Activated B cell treated with CpG ODN at 0.5 μM for 24 hours (primary cell): Measurements from ENCODE around the gene ADAM8. TPM values are rescaled to one million over a fixed set of nuclear protein-coding genes. Genes with fewer than 3 reads are reported as not detected.

Experiments used
- ATAC-seq: fragments of 200-7000 bp; cut with Tn5 transposase; one replicate; pipeline ENCODE4 v1.10.0; 2021; ENCODE audit warnings: low read depth, mild to moderate bottlenecking, moderate library complexity
- CTCF ChIA-PET: fragments of 350-600 bp; sonication (Branson Sonifier 250); formaldehyde crosslinking; loops from one replicate; lab custom pipeline; 2021; ENCODE audit warnings: antibody characterized with exemption; lab: Charles Lee
- POLR2A ChIA-PET: fragments of 350-600 bp; sonication (Branson Sonifier 250); formaldehyde crosslinking; loops from one replicate; lab custom pipeline; 2021; ENCODE audit warnings: antibody characterized with exemption; lab: Charles Lee
- DNase-seq: peaks from one replicate; pipeline ENCODE4 v3.0.0; 2022
- H3K27ac Mint-ChIP-seq: one replicate; pipeline ENCODE4 v1.8.0; 2020; ENCODE audit warnings: mixed read lengths
- H3K27me3 Mint-ChIP-seq: one replicate; pipeline ENCODE4 v1.8.0; 2021; ENCODE audit warnings: mixed read lengths
- H3K36me3 Mint-ChIP-seq: one replicate; pipeline ENCODE4 v1.8.0; 2021; ENCODE audit warnings: low read depth, mixed read lengths
- H3K4me1 Mint-ChIP-seq: one replicate; pipeline ENCODE4 v1.8.0; 2021; ENCODE audit warnings: mixed read lengths
- H3K4me3 Mint-ChIP-seq: one replicate; pipeline ENCODE4 v1.8.0; 2020; ENCODE audit warnings: mild to moderate bottlenecking, mixed read lengths
- H3K9me3 Mint-ChIP-seq: one replicate; pipeline ENCODE4 v1.8.0; 2020; ENCODE audit warnings: mixed read lengths
- CTCF ChIP-seq: fragments of 200-600 bp; IDR thresholded peaks from one replicate; pipeline ENCODE4 v1.8.0; 2022; ENCODE audit warnings: antibody characterized with exemption, mild to moderate bottlenecking
- intact Hi-C: fragments of 100-400 bp; cut with micrococcal nuclease; formaldehyde crosslinking; loops from one replicate; pipeline ENCODE4 v1.15.1; 2024
- total RNA-seq: library from RNA; stranded (reverse); gene quantifications from 2 replicates; pipeline ENCODE4 v1.2.3, GENCODE V29; 2022

ADAM8 gene
- total RNA-seq: 137 and 152 TPM in 2 replicates

- intact Hi-C loops: loop anchor here (5.0 kb wide), 1 partner anchor 704 kb away; no protein-coding TSS in a partner anchor
- no peaks in the 10 kb centered on the region for H3K9me3 Mint-ChIP-seq
- peak; percentile 68 for DNase-seq
- peak within 1 kb of the TSS; percentile 93 for H3K27ac Mint-ChIP-seq
- no peak for TF ChIP-seq CTCF
- peak within 1 kb of the TSS; percentile 88 for H3K4me3 Mint-ChIP-seq
- no peaks in the 10 kb centered on the region for H3K27me3 Mint-ChIP-seq
- POLR2A ChIA-PET: interaction anchor here (2.0 to 4.8 kb wide), 5 partner anchors 8 to 133 kb away, joined by 5 to 85 read pairs (median 13); no protein-coding TSS in a partner anchor
- H3K36me3 Mint-ChIP-seq: peaks cover 24% of the 10 kb centered on the region
- peak; percentile 53 for ATAC-seq
- CTCF ChIA-PET: interaction anchor here (0.8 to 5.0 kb wide), 4 partner anchors 14 to 31 kb away, joined by 3 to 26 read pairs (median 4); no protein-coding TSS in a partner anchor
- H3K4me1 Mint-ChIP-seq: peaks cover 40% of the 10 kb centered on the region
These were observed at the start of gene ADAM8 for GRCh38 chr10:133276435-133277201. TSS of gene ADAM8 (minus strand) at chr10:133276868. CDS start at chr10:133276817, 51 bp downstream.

GRCh38 chr10:133326223-133326551 lies 49.5 kb upstream of the ADAM8 start:
- DNase-seq: no peak
- TF ChIP-seq CTCF: no peak
- POLR2A ChIA-PET: interaction anchor here (0.6 kb wide), 1 partner anchor 31 kb away, joined by 4 read pairs; the partner anchor contains the start of gene FUOM
- CTCF ChIA-PET: no interaction called here
- ATAC-seq: no peak
- peaks cover under 1% of the 10 kb centered on the region for H3K9me3 Mint-ChIP-seq
- peaks cover 41% of the 10 kb centered on the region for H3K27me3 Mint-ChIP-seq
- H3K36me3 Mint-ChIP-seq: no peaks in the 10 kb centered on the region
- H3K27ac Mint-ChIP-seq: no peak overlapping the region
- H3K4me1 Mint-ChIP-seq: peaks cover 18% of the 10 kb centered on the region
- H3K4me3 Mint-ChIP-seq: peak overlapping the region; percentile 61
- intact Hi-C loops: loop anchor here (5.0 to 10.0 kb wide), 2 partner anchors 51 to 671 kb away; partner anchors contain the start of gene PAOX

GRCh38 chr10:133325440-133326222 lies 49.0 kb upstream of the ADAM8 start:
- intact Hi-C loops: loop anchor here (5.0 to 10.0 kb wide), 2 partner anchors 52 to 671 kb away; partner anchors contain the start of gene PAOX
- DNase-seq (no peak), ATAC-seq (no peak)
- Mint-ChIP-seq H3K27ac (no peak overlapping the region), H3K36me3 (no peaks in the 10 kb centered on the region), H3K9me3 (peaks cover 5% of the 10 kb centered on the region), H3K27me3 (peaks cover 41% of the 10 kb centered on the region), H3K4me1 (peaks cover 18% of the 10 kb centered on the region), H3K4me3 (peak overlapping the region; percentile 76)
- no peak for TF ChIP-seq CTCF
- ChIA-PET CTCF (no interaction called here), POLR2A (interaction anchor here (0.6 to 1.3 kb wide), 3 partner anchors 11 to 32 kb away, joined by 4 to 16 read pairs (median 5); partner anchors contain the start of gene FUOM)

- no peaks in the 10 kb centered on the region for H3K36me3 Mint-ChIP-seq
- peaks cover 46% of the 10 kb centered on the region for H3K27me3 Mint-ChIP-seq
- peaks cover 5% of the 10 kb centered on the region for H3K9me3 Mint-ChIP-seq
- TF ChIP-seq CTCF: no peak
- H3K27ac Mint-ChIP-seq: no peak overlapping the region
- CTCF ChIA-PET: no interaction called here
- POLR2A ChIA-PET: interaction anchor here (1.0 to 1.3 kb wide), 2 partner anchors 10 to 33 kb away, joined by 5 to 16 read pairs; partner anchors contain the start of gene FUOM
- H3K4me1 Mint-ChIP-seq: peaks cover 16% of the 10 kb centered on the region
- ATAC-seq (peak; percentile 34), DNase-seq (no peak)
- no peak overlapping the region for H3K4me3 Mint-ChIP-seq
- intact Hi-C loops: loop anchor here (5.0 to 10.0 kb wide), 2 partner anchors 52 to 670 kb away; partner anchors contain the start of gene PAOX
These were observed 48.2 kb upstream of the ADAM8 start for GRCh38 chr10:133324857-133325260.
